ENCODE measurements around the gene THADA. TPM values are rescaled to one million over a fixed set of nuclear protein-coding genes. Genes with fewer than 3 reads are reported as not detected.

THADA gene
- total RNA-seq, 2 experiments from 2014 or later = 31.2 to 32.3 TPM

- DNase-seq (ENCODE audit: low spot score) = no peak
- H2AFZ ChIP-seq (ENCODE audit: low read length) = no peak overlapping the region
- no peak overlapping the region for H3K27ac ChIP-seq (ENCODE audit: low read depth, low read length, poor library complexity, severe bottlenecking)
- intact Hi-C loops (cut with micrococcal nuclease; ENCODE audit: unreplicated experiment) = no loop called here
- no TSS peak for BruUV-seq (replicated peaks)
- H3K79me2 ChIP-seq (ENCODE audit: insufficient read depth, low read depth, low read length) = no peaks in the 10 kb centered on the region
- H3K9me2 ChIP-seq (ENCODE audit: insufficient read depth, low read length) = no peaks in the 10 kb centered on the region
- no peaks in the 10 kb centered on the region for H3K9me3 ChIP-seq (ENCODE audit: low read length)
- H3K4me2 ChIP-seq (ENCODE audit: low read length) = no peak overlapping the region
- ChIA-PET CTCF (ENCODE audit: unreplicated experiment) (interaction anchor here (0.5 kb wide), 1 partner anchor 27 kb away, joined by 3 read pairs; no protein-coding TSS in a partner anchor), POLR2A (interaction anchor here (0.5 kb wide), 1 partner anchor 18 kb away, joined by 3 read pairs; no protein-coding TSS in a partner anchor)
- TF ChIP-seq EZH2phosphoT487 (IDR thresholded peaks at IDR 0.05; ENCODE audit: borderline replicate concordance, low read depth, low read length) = no peak
- no peak for TF ChIP-seq CTCF (conservative IDR thresholded peaks at IDR 0.05; ENCODE audit: low read length)
- no peaks in the 10 kb centered on the region for H3K4me1 ChIP-seq (ENCODE audit: insufficient read depth, low read length, poor library complexity, severe bottlenecking)
- no peak overlapping the region for H3K4me3 ChIP-seq (ENCODE audit: low read depth, low read length, poor library complexity, severe bottlenecking)
- H4K20me1 ChIP-seq (ENCODE audit: insufficient read depth, low read length) = no peaks in the 10 kb centered on the region
- H3K36me3 ChIP-seq (ENCODE audit: insufficient read depth, low read length) = peaks cover 23% of the 10 kb centered on the region
These were observed 302.7 kb downstream of the THADA start for GRCh38 chr2:43292851-43293743.

GRCh38 chr2:43292297-43292696 is 303.5 kb downstream of the THADA start:
- DNase-seq (ENCODE audit: low spot score) = no peak
- no peaks in the 10 kb centered on the region for H3K9me2 ChIP-seq (ENCODE audit: insufficient read depth, low read length)
- POLR2A ChIA-PET = no interaction called here
- BruUV-seq (replicated peaks) = no TSS peak
- intact Hi-C loops (cut with micrococcal nuclease; ENCODE audit: unreplicated experiment) = no loop called here
- no peak overlapping the region for H2AFZ ChIP-seq (ENCODE audit: low read length)
- peaks cover 28% of the 10 kb centered on the region for H3K36me3 ChIP-seq (ENCODE audit: insufficient read depth, low read length)
- CTCF ChIA-PET (ENCODE audit: unreplicated experiment) = no interaction called here
- H3K4me3 ChIP-seq (ENCODE audit: low read depth, low read length, poor library complexity, severe bottlenecking) = no peak overlapping the region
- TF ChIP-seq EZH2phosphoT487 (IDR thresholded peaks at IDR 0.05; ENCODE audit: borderline replicate concordance, low read depth, low read length) (no peak), CTCF (conservative IDR thresholded peaks at IDR 0.05; ENCODE audit: low read length) (no peak)
- H3K4me2 ChIP-seq (ENCODE audit: low read length) = no peak overlapping the region
- no peaks in the 10 kb centered on the region for H4K20me1 ChIP-seq (ENCODE audit: insufficient read depth, low read length)
- no peaks in the 10 kb centered on the region for H3K79me2 ChIP-seq (ENCODE audit: insufficient read depth, low read depth, low read length)
- no peak overlapping the region for H3K27ac ChIP-seq (ENCODE audit: low read depth, low read length, poor library complexity, severe bottlenecking)
- no peaks in the 10 kb centered on the region for H3K9me3 ChIP-seq (ENCODE audit: low read length)
- H3K4me1 ChIP-seq (ENCODE audit: insufficient read depth, low read length, poor library complexity, severe bottlenecking) = no peaks in the 10 kb centered on the region

GRCh38 chr2:43289331-43289730 is 306.5 kb downstream of the THADA start:
- Histone ChIP-seq H2AFZ (ENCODE audit: low read length) (no peak overlapping the region), H3K79me2 (ENCODE audit: insufficient read depth, low read depth, low read length) (no peaks in the 10 kb centered on the region), H3K9me3 (ENCODE audit: low read length) (peaks cover 10% of the 10 kb centered on the region), H4K20me1 (ENCODE audit: insufficient read depth, low read length) (no peaks in the 10 kb centered on the region), H3K4me2 (ENCODE audit: low read length) (no peak overlapping the region), H3K4me1 (ENCODE audit: insufficient read depth, low read length, poor library complexity, severe bottlenecking) (no peaks in the 10 kb centered on the region), H3K27ac (ENCODE audit: low read depth, low read length, poor library complexity, severe bottlenecking) (no peak overlapping the region), H3K9me2 (ENCODE audit: insufficient read depth, low read length) (no peaks in the 10 kb centered on the region), H3K4me3 (ENCODE audit: low read depth, low read length, poor library complexity, severe bottlenecking) (no peak overlapping the region), H3K36me3 (ENCODE audit: insufficient read depth, low read length) (peaks cover 57% of the 10 kb centered on the region)
- ChIA-PET CTCF (ENCODE audit: unreplicated experiment) (no interaction called here), POLR2A (no interaction called here)
- intact Hi-C loops (cut with micrococcal nuclease; ENCODE audit: unreplicated experiment) = no loop called here
- DNase-seq (ENCODE audit: low spot score) = no peak
- no TSS peak for BruUV-seq (replicated peaks)
- TF ChIP-seq CTCF (conservative IDR thresholded peaks at IDR 0.05; ENCODE audit: low read length) = no peak
- TF ChIP-seq EZH2phosphoT487 (IDR thresholded peaks at IDR 0.05; ENCODE audit: borderline replicate concordance, low read depth, low read length) = no peak

All from OCI-LY7 (cell line).